Mesenchymal stem cell (in vitro differentiated cells and primary cell): ENCODE measurements around the gene DNASE1L3.
"Not testable (repeated sequence)": the region's sequence is repeated elsewhere in the genome, so short reads cannot be mapped to it uniquely, and the experiment has no call there.

ENCODE experiments used
- DNase-seq: peaks from one replicate; pipeline ENCODE4 v3.0.0-alpha.2; 2013
- H2AFZ ChIP-seq: one replicate; pipeline ENCODE4 v1.6.1; 2013; ENCODE audit warnings: low read depth, mild to moderate bottlenecking, control low read depth, inconsistent platforms, low read length, moderate library complexity
- H2AK5ac ChIP-seq: 2 replicates; pipeline ENCODE4 v1.6.1; 2013; ENCODE audit warnings: low read length, moderate library complexity, mild to moderate bottlenecking, inconsistent platforms; ENCODE audit not compliant: severe bottlenecking
- H2BK120ac ChIP-seq: one replicate; pipeline ENCODE4 v1.6.1; 2013; ENCODE audit warnings: low read depth, mild to moderate bottlenecking, inconsistent platforms, low read length, moderate library complexity
- H2BK12ac ChIP-seq, 2 experiments: one replicate each; pipeline ENCODE4 v1.6.1; 2013; ENCODE audit warnings: inconsistent platforms in 2 of 2, low read length in 2 of 2, mild to moderate bottlenecking in 2 of 2, moderate library complexity in 2 of 2, control low read depth in 1 of 2
- H2BK15ac ChIP-seq: one replicate; pipeline ENCODE4 v1.6.1; 2013; ENCODE audit warnings: mild to moderate bottlenecking, low read depth, inconsistent platforms; ENCODE audit not compliant: poor library complexity, severe bottlenecking
- H2BK5ac ChIP-seq: 2 replicates; pipeline ENCODE4 v1.6.1; 2013; ENCODE audit warnings: low read depth, mild to moderate bottlenecking, low read length, control low read depth, inconsistent platforms; ENCODE audit not compliant: poor library complexity, severe bottlenecking
- H3K14ac ChIP-seq, 2 experiments: one replicate each; pipeline ENCODE4 v1.6.1; 2013; ENCODE audit warnings: inconsistent platforms in 2 of 2, low read length in 2 of 2, control low read depth in 1 of 2, mild to moderate bottlenecking in 1 of 2, moderate library complexity in 1 of 2
- H3K18ac ChIP-seq, 2 experiments: one replicate each; pipeline ENCODE4 v1.6.1; 2013; ENCODE audit warnings: inconsistent platforms in 2 of 2, low read length in 2 of 2, control low read depth in 1 of 2, low read depth in 1 of 2, mild to moderate bottlenecking in 1 of 2
- H3K23ac ChIP-seq, 2 experiments: one replicate each; pipeline ENCODE4 v1.6.1; 2013; ENCODE audit warnings: inconsistent platforms in 2 of 2, low read length in 2 of 2, mild to moderate bottlenecking in 2 of 2, moderate library complexity in 2 of 2, control low read depth in 1 of 2
- H3K27ac ChIP-seq: 2 replicates; pipeline ENCODE4 v1.5.1; 2013; ENCODE audit warnings: mild to moderate bottlenecking, moderate library complexity, low read length, control low read depth, inconsistent platforms; ENCODE audit not compliant: poor library complexity, severe bottlenecking
- H3K27me3 ChIP-seq, 2 experiments: 2 replicates each; pipeline versions ENCODE4 v1.6.1 to v1.7.0; 2013; ENCODE audit warnings: low read length in 2 of 2, mild to moderate bottlenecking in 2 of 2, moderate library complexity in 2 of 2, control low read depth in 1 of 2, inconsistent platforms in 1 of 2; ENCODE audit not compliant: control insufficient read depth in 1 of 2, insufficient read depth in 1 of 2
- H3K36me3 ChIP-seq, 2 experiments: 2 replicates each; pipeline versions ENCODE4 v1.6.1 to v1.7.0; 2013; ENCODE audit warnings: low read length in 2 of 2, control low read depth in 1 of 2, inconsistent platforms in 1 of 2, low read depth in 1 of 2, mild to moderate bottlenecking in 1 of 2; ENCODE audit not compliant: insufficient read depth in 2 of 2, control insufficient read depth in 1 of 2
- H3K4ac ChIP-seq, 2 experiments: one replicate each; pipeline ENCODE4 v1.6.1; 2013; ENCODE audit warnings: inconsistent platforms in 2 of 2, low read length in 2 of 2, mild to moderate bottlenecking in 2 of 2, moderate library complexity in 2 of 2, control low read depth in 1 of 2, low read depth in 1 of 2
- H3K4me1 ChIP-seq: 2 replicates; pipeline ENCODE4 v1.6.1; 2013; ENCODE audit warnings: low read depth, low read length, control low read depth; ENCODE audit not compliant: control insufficient read depth, insufficient read depth
- H3K4me2 ChIP-seq: 2 replicates; pipeline ENCODE4 v1.6.1; 2013; ENCODE audit warnings: low read length, mild to moderate bottlenecking, inconsistent platforms; ENCODE audit not compliant: poor library complexity, severe bottlenecking
- H3K4me3 ChIP-seq, 2 experiments: 2 replicates each; pipeline versions ENCODE4 v1.5.1 to v1.7.0; 2013; ENCODE audit warnings: low read length in 2 of 2, mild to moderate bottlenecking in 2 of 2, control low read depth in 1 of 2, low read depth in 1 of 2; ENCODE audit not compliant: insufficient read depth in 1 of 2
- H3K79me1 ChIP-seq: replicated peaks from 2 replicates; pipeline ENCODE4 v1.6.1; 2013; ENCODE audit warnings: mild to moderate bottlenecking, control low read depth, low read length, inconsistent platforms; ENCODE audit not compliant: poor library complexity, severe bottlenecking
- H3K9ac ChIP-seq: 2 replicates; pipeline ENCODE4 v1.7.0; 2013; ENCODE audit warnings: mild to moderate bottlenecking, low read length, moderate library complexity
- H3K9me3 ChIP-seq: 2 replicates; pipeline ENCODE4 v1.7.0; 2013; ENCODE audit warnings: mild to moderate bottlenecking, low read length; ENCODE audit not compliant: control insufficient read depth
- H4K8ac ChIP-seq: one replicate; pipeline ENCODE4 v1.6.1; 2013; ENCODE audit warnings: inconsistent platforms, mild to moderate bottlenecking, low read length, moderate library complexity
- H4K91ac ChIP-seq: one replicate; pipeline ENCODE4 v1.6.1; 2013; ENCODE audit warnings: mild to moderate bottlenecking, low read length, inconsistent platforms
- WGBS: methylation state at CpG from one replicate; pipeline ENCODE4 v1.1.7; 2013; ENCODE audit warnings: mixed read lengths; 5-methylcytosine and 5-hydroxymethylcytosine counted together

The DNASE1L3 gene

DNA sequence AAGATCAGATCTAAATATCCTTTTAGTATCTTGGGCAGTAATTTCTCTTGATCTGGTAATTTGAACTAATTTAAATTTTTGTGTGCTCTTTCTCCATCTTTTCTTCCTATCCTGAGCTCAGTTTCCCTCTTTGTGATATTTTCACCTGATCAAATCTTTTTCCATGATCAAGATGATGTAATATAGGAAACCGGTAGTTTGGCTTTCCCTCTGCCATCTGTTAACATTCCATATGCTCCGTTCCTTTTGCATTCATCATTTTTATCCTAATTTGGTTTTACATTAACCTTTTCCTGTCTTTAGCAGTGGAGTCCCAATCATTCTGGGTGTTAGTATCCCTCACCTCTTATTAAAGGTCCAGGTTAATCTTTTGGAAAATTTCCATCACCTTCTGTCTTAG is 20.9 kb upstream of the DNASE1L3 start:
- no peaks in the 10 kb centered on the region for H3K4me1 ChIP-seq
- H3K18ac ChIP-seq: no peak overlapping the region
- H4K91ac ChIP-seq: no peak overlapping the region
- H3K9me3 ChIP-seq: no peaks in the 10 kb centered on the region
- no peak for DNase-seq
- no peak overlapping the region for H2AFZ ChIP-seq
- H3K79me1 ChIP-seq: no peaks in the 10 kb centered on the region
- WGBS: 76% methylated on average over 2 of the region's 2 CpGs
- no peak overlapping the region for H2BK15ac ChIP-seq
- no peak overlapping the region for H2BK5ac ChIP-seq
- H2BK12ac ChIP-seq: no peak overlapping the region
- peaks cover 12 to 19% of the 10 kb centered on the region in 2 experiments for H3K27me3 ChIP-seq
- H3K4me3 ChIP-seq: no peak overlapping the region
- H3K14ac ChIP-seq: no peak overlapping the region
- H2AK5ac ChIP-seq: no peak overlapping the region
- no peak overlapping the region for H3K4me2 ChIP-seq
- no peak overlapping the region for H3K4ac ChIP-seq
- no peaks in the 10 kb centered on the region for H3K36me3 ChIP-seq
- no peak overlapping the region for H2BK120ac ChIP-seq
- no peak overlapping the region for H3K27ac ChIP-seq
- H3K9ac ChIP-seq: no peak overlapping the region
- H3K23ac ChIP-seq: no peak overlapping the region
- H4K8ac ChIP-seq: no peak overlapping the region

DNA sequence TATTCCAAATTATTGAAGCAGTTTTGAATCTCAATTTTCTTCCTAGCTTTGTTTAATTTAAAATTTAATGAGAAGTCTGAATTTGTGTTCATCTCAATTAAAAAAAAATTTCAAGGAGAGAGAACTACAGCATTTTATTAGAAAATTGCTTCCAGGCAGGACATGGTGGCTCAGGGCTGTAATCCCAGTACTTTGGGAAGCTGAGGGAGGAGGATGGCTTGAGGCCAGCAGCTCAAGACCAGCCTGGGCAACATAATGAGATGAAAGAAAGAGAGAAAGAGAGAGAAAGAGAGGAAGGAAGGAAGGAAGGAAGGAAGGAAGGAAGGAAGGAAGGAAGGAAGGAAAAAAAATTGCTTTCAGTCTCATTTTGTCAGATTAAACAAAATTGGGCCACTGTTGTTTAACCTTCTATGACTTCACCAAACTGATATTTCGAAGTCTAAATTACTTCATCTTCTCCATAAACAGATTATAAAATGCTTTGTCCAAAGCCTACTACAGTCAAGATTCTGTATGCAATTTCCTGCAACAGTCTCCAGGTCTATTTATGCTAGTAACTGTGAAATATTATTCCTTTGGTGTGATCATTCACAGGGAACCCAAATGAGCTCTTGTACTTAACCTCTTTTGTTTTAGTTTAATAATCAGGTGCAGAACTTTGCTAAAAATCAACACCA is 20.2 kb upstream of the DNASE1L3 start:
- no peak overlapping the region for H4K91ac ChIP-seq
- no peak overlapping the region for H2AK5ac ChIP-seq
- H3K9me3 ChIP-seq: no peaks in the 10 kb centered on the region
- H3K27me3 ChIP-seq: peaks cover 14 to 15% of the 10 kb centered on the region in 2 experiments
- H3K23ac ChIP-seq: no peak overlapping the region
- H3K36me3 ChIP-seq: no peaks in the 10 kb centered on the region
- WGBS: 0% methylated on average over 1 of the region's 1 CpG
- no peak overlapping the region for H3K27ac ChIP-seq
- no peak overlapping the region for H3K4me2 ChIP-seq
- H4K8ac ChIP-seq: no peak overlapping the region
- H3K9ac ChIP-seq: no peak overlapping the region
- no peaks in the 10 kb centered on the region for H3K4me1 ChIP-seq
- H3K18ac ChIP-seq: no peak overlapping the region
- H2BK12ac ChIP-seq: no peak overlapping the region
- no peaks in the 10 kb centered on the region for H3K79me1 ChIP-seq
- no peak for DNase-seq
- H2BK15ac ChIP-seq: no peak overlapping the region
- H3K4me3 ChIP-seq: no peak overlapping the region
- H3K4ac ChIP-seq: no peak overlapping the region
- H2BK120ac ChIP-seq: no peak overlapping the region
- no peak overlapping the region for H2BK5ac ChIP-seq
- H2AFZ ChIP-seq: no peak overlapping the region
- H3K14ac ChIP-seq: no peak overlapping the region

DNA sequence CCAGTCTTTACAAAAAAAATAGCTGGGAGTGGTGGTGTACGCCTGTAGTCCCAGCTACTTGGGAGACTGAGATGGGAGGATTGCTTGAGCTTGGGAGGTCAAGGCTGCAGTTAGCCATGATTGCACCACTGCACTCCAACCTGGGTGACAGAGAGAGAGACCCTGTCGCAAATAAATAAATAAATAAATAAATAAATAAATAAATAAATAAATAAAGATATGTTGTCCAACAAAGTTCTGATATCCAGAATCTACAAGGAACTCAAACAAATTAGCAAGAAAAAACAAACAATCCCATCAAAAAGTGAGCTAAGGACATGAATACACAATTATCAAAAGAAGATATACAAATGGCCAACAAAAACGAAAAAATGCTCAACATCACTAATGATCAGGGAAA is 17.2 kb upstream of the DNASE1L3 start:
- 88% methylated on average over 1 of the region's 3 CpGs for WGBS
- H4K91ac ChIP-seq, H2BK120ac ChIP-seq, H3K14ac ChIP-seq, H2AK5ac ChIP-seq, H3K4me2 ChIP-seq, H3K27ac ChIP-seq, H2BK15ac ChIP-seq, H3K4me1 ChIP-seq, H3K9me3 ChIP-seq, H3K4ac ChIP-seq, H2BK12ac ChIP-seq, H3K79me1 ChIP-seq, H3K23ac ChIP-seq, H2BK5ac ChIP-seq, H2AFZ ChIP-seq, H3K36me3 ChIP-seq, H3K18ac ChIP-seq, H3K9ac ChIP-seq, H3K4me3 ChIP-seq, H4K8ac ChIP-seq, DNase-seq: not testable (repeated sequence)
- H3K27me3 ChIP-seq: peaks cover 19 to 25% of the 10 kb centered on the region in 2 experiments

DNA sequence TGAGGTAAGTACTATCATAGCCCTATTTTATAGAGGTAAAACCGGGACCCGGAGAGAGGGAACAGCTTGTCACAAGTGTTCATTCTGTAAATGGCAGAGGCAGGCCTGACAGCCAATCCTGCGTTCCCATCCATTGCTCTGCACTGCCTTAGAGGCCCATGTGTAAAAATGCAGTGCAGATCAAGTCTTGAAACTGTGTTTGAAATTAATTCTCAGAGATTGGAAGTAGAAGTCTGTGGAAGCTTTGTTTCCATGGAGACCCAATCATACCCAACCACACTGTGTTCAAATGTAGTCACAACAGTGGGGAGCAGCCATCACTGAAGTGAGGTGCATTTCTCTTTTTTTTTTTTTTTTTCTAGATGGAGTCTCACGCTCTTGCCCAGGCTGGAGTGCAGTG is 13.1 kb upstream of the DNASE1L3 start:
- no peak overlapping the region for H2BK5ac ChIP-seq
- no peak overlapping the region for H3K18ac ChIP-seq
- H3K9ac ChIP-seq: no peak overlapping the region
- H3K14ac ChIP-seq: no peak overlapping the region
- H2AK5ac ChIP-seq: no peak overlapping the region
- H3K4me3 ChIP-seq: no peak overlapping the region
- no peak overlapping the region for H3K4ac ChIP-seq
- no peak overlapping the region for H2BK15ac ChIP-seq
- H3K4me1 ChIP-seq: peaks cover 2% of the 10 kb centered on the region
- no peak overlapping the region for H4K8ac ChIP-seq
- H3K23ac ChIP-seq: no peak overlapping the region
- H3K4me2 ChIP-seq: no peak overlapping the region
- H3K9me3 ChIP-seq: no peaks in the 10 kb centered on the region
- H3K27ac ChIP-seq: no peak overlapping the region
- WGBS: 82% methylated on average over 3 of the region's 4 CpGs
- no peak overlapping the region for H4K91ac ChIP-seq
- no peak overlapping the region for H2BK120ac ChIP-seq
- H3K27me3 ChIP-seq: peaks cover 11 to 13% of the 10 kb centered on the region in 2 experiments
- H2BK12ac ChIP-seq: no peak overlapping the region
- H2AFZ ChIP-seq: no peak overlapping the region
- DNase-seq: no peak
- H3K79me1 ChIP-seq: no peaks in the 10 kb centered on the region
- H3K36me3 ChIP-seq: no peaks in the 10 kb centered on the region
